CD14-positive monocyte (primary cell): ENCODE results near the gene TOMM20. TPM values are rescaled to one million over a fixed set of nuclear protein-coding genes. Genes with fewer than 3 reads are reported as not detected.

Experiments used
- DNase-seq, 3 donors: peaks; one replicate each; pipeline ENCODE4 v3.0.0-alpha.2; 2011 to 2022
- H2AFZ ChIP-seq: 2 replicates; pipeline ENCODE4 v1.6.0; 2012; ENCODE audit warnings: mild to moderate bottlenecking, low read depth, low read length, inconsistent platforms; ENCODE audit not compliant: insufficient read depth, poor library complexity, severe bottlenecking
- H3K27ac ChIP-seq, 2 donors: 1 replicate in 1 of 2; 2 replicates in 1 of 2; pipeline ENCODE4 v1.5.1; 2012 to 2013; ENCODE audit warnings: low read length in 2 of 2, control low read depth in 1 of 2, inconsistent platforms in 1 of 2, low read depth in 1 of 2, mild to moderate bottlenecking in 1 of 2
- H3K27me3 ChIP-seq, 2 donors: one replicate each; pipeline versions ENCODE4 v1.6.0 to v1.6.1; 2011 to 2013; ENCODE audit warnings: low read length in 2 of 2; ENCODE audit not compliant: control insufficient read depth in 2 of 2, insufficient read depth in 2 of 2
- H3K36me3 ChIP-seq, 2 donors: replicated peaks in 1 of 2; 1 replicate in 1 of 2; 2 replicates in 1 of 2; pipeline versions ENCODE4 v1.5.1 to v1.6.1; 2012 to 2013; ENCODE audit warnings: low read length in 2 of 2, control low read depth in 1 of 2, inconsistent platforms in 1 of 2, mild to moderate bottlenecking in 1 of 2; ENCODE audit not compliant: insufficient read depth in 2 of 2, control insufficient read depth in 1 of 2
- H3K4me1 ChIP-seq, 2 donors: 1 replicate in 1 of 2; 2 replicates in 1 of 2; pipeline versions ENCODE4 v1.5.1 to v1.6.1; 2012 to 2013; ENCODE audit warnings: low read length in 2 of 2, control low read depth in 1 of 2, inconsistent platforms in 1 of 2, mild to moderate bottlenecking in 1 of 2, moderate library complexity in 1 of 2; ENCODE audit not compliant: insufficient read depth in 2 of 2, control insufficient read depth in 1 of 2
- H3K4me2 ChIP-seq: replicated peaks from 2 replicates; pipeline ENCODE3; 2012; ENCODE audit warnings: low read length, moderate library complexity, mild to moderate bottlenecking; ENCODE audit not compliant: poor library complexity, severe bottlenecking; ENCODE audit errors: extremely low read depth
- H3K4me3 ChIP-seq, 3 experiments: fragments of 200-600 bp in 1 of 3; sonication (generic) in 1 of 3; replicated peaks in 1 of 3; 1 replicate in 2 of 3; 2 replicates in 1 of 3; pipeline ENCODE4 v1.5.1; 2011 to 2013; ENCODE audit warnings: low read length in 3 of 3, mild to moderate bottlenecking in 3 of 3, control low read depth in 2 of 3, low read depth in 2 of 3, inconsistent platforms in 1 of 3, moderate library complexity in 1 of 3
- H3K79me2 ChIP-seq: 2 replicates; pipeline ENCODE4 v1.6.0; 2012; ENCODE audit warnings: mild to moderate bottlenecking, control low read depth, inconsistent platforms, low read length, moderate library complexity; ENCODE audit not compliant: insufficient read depth
- H3K9ac ChIP-seq: 2 replicates; pipeline ENCODE4 v1.6.0; 2017; ENCODE audit warnings: low read length, mild to moderate bottlenecking; ENCODE audit not compliant: insufficient read depth, poor library complexity, severe bottlenecking
- H3K9me3 ChIP-seq, 2 donors: replicated peaks in 1 of 2; 1 replicate in 1 of 2; 2 replicates in 1 of 2; pipeline versions ENCODE4 v1.5.1 to v1.6.1; 2012 to 2013; ENCODE audit warnings: low read length in 2 of 2, control low read depth in 1 of 2; ENCODE audit not compliant: control insufficient read depth in 1 of 2, insufficient read depth in 1 of 2
- H4K20me1 ChIP-seq: 2 replicates; pipeline ENCODE4 v1.6.0; 2012; ENCODE audit warnings: mild to moderate bottlenecking, low read length, control low read depth, moderate library complexity; ENCODE audit not compliant: insufficient read depth
- H3K27ac Mint-ChIP-seq, 7 donors: one replicate each; pipeline ENCODE4 v1.8.0; 2020; ENCODE audit warnings: mild to moderate bottlenecking in 7 of 7, mixed read lengths in 7 of 7, moderate library complexity in 6 of 7, inconsistent platforms in 2 of 7
- H3K27me3 Mint-ChIP-seq, 3 donors: one replicate each; pipeline ENCODE4 v1.8.0; 2021 to 2022; ENCODE audit warnings: low read depth in 3 of 3, mild to moderate bottlenecking in 3 of 3, mixed read lengths in 3 of 3, moderate library complexity in 3 of 3, inconsistent platforms in 1 of 3
- H3K36me3 Mint-ChIP-seq, 2 donors: one replicate each; pipeline ENCODE4 v1.8.0; 2020; ENCODE audit warnings: mixed read lengths in 2 of 2, inconsistent platforms in 1 of 2, mild to moderate bottlenecking in 1 of 2
- H3K4me1 Mint-ChIP-seq: one replicate; pipeline ENCODE4 v1.8.0; 2020; ENCODE audit warnings: mild to moderate bottlenecking, mixed read lengths
- H3K4me3 Mint-ChIP-seq, 2 donors: one replicate each; pipeline ENCODE4 v1.8.0; 2020; ENCODE audit warnings: mild to moderate bottlenecking in 2 of 2, mixed read lengths in 2 of 2, moderate library complexity in 1 of 2
- H3K9me3 Mint-ChIP-seq, 7 donors: one replicate each; pipeline ENCODE4 v1.8.0; 2020 to 2022; ENCODE audit warnings: mixed read lengths in 7 of 7, mild to moderate bottlenecking in 6 of 7, moderate library complexity in 6 of 7, inconsistent platforms in 2 of 7
- CTCF ChIP-seq: fragments of 200-600 bp; IDR thresholded peaks from one replicate; pipeline ENCODE4 v1.8.0; 2022; ENCODE audit warnings: antibody characterized with exemption, mild to moderate bottlenecking
- WGBS: methylation state at CpG from one replicate; pipeline ENCODE4 v1.1.5; 2013; ENCODE audit warnings: missing lambda C conversion rate; ENCODE audit not compliant: insufficient coverage; 5-methylcytosine and 5-hydroxymethylcytosine counted together
- intact Hi-C, 2 donors: fragments of 100-400 bp; cut with micrococcal nuclease; formaldehyde crosslinking; loops; one replicate each; pipeline versions ENCODE4 v1.15.0 to v1.15.1; 2023
- polyA plus RNA-seq, 3 donors: library from polyadenylated mRNA; depleted of rRNA in 1 of 3; unstranded in 2 of 3; stranded (reverse) in 1 of 3; fragments of 300-500 nt in 2 of 3; fragments of >200 nt in 1 of 3; fragmentation: Illumina TruSeq in 2 of 3; gene quantifications; 1 replicate in 2 of 3; 2 replicates in 1 of 3; pipeline ENCODE4 v1.2.3, GENCODE V29; 2012 to 2021

The TOMM20 gene
- polyA plus RNA-seq, 3 donors = 26.5 to 34.8 (median 31.5) TPM

- H4K20me1 ChIP-seq = no peaks in the 10 kb centered on the region
- no peak overlapping the region for H2AFZ ChIP-seq
- no peak overlapping the region for H3K4me3 ChIP-seq
- intact Hi-C loops = no loop called here
- H3K36me3 Mint-ChIP-seq = peaks cover 56 to 67% of the 10 kb centered on the region in 2 donors
- no peak for TF ChIP-seq CTCF
- peak overlapping the region in 1 of 7 donors; percentile 61 for H3K27ac Mint-ChIP-seq
- no peak overlapping the region for H3K4me3 Mint-ChIP-seq
- WGBS = 100% methylated on average over 2 of the region's 3 CpGs
- no peak overlapping the region for H3K27ac ChIP-seq
- no peaks in the 10 kb centered on the region for H3K27me3 ChIP-seq
- peaks cover 6% of the 10 kb centered on the region for H3K79me2 ChIP-seq
- no peaks in the 10 kb centered on the region for H3K9me3 Mint-ChIP-seq
- H3K36me3 ChIP-seq = peaks cover 52 to 73% of the 10 kb centered on the region in 2 donors
- no peak overlapping the region for H3K9ac ChIP-seq
- no peak overlapping the region for H3K4me2 ChIP-seq
- H3K9me3 ChIP-seq = no peaks in the 10 kb centered on the region
- H3K4me1 ChIP-seq = peaks cover 6 to 11% of the 10 kb centered on the region in 2 donors
- H3K27me3 Mint-ChIP-seq = no peaks in the 10 kb centered on the region
- peaks cover 3% of the 10 kb centered on the region for H3K4me1 Mint-ChIP-seq
- DNase-seq = no peak
These were observed 4.4 kb upstream of the TOMM20 start for GRCh38 chr1:235133086-235133485.

- H3K9me3 ChIP-seq = no peaks in the 10 kb centered on the region
- peaks cover 17 to 22% of the 10 kb centered on the region in 2 donors for H3K4me1 ChIP-seq
- no peak for TF ChIP-seq CTCF
- H3K9ac ChIP-seq = no peak overlapping the region
- H3K36me3 Mint-ChIP-seq = peaks cover 45 to 56% of the 10 kb centered on the region in 2 donors
- no peak overlapping the region for H3K4me3 Mint-ChIP-seq
- H3K4me3 ChIP-seq = no peak overlapping the region
- intact Hi-C loops = no loop called here
- H3K27me3 ChIP-seq = no peaks in the 10 kb centered on the region
- H2AFZ ChIP-seq = no peak overlapping the region
- WGBS = 63% methylated on average over 2 of the region's 6 CpGs
- H3K9me3 Mint-ChIP-seq = no peaks in the 10 kb centered on the region
- H4K20me1 ChIP-seq = peaks cover 11% of the 10 kb centered on the region
- no peak overlapping the region for H3K4me2 ChIP-seq
- no peak overlapping the region for H3K27ac ChIP-seq
- peak overlapping the region in 2 of 7 donors; percentile 18 to 24 for H3K27ac Mint-ChIP-seq
- peaks cover 41 to 63% of the 10 kb centered on the region in 2 donors for H3K36me3 ChIP-seq
- DNase-seq = no peak
- peaks cover 13% of the 10 kb centered on the region for H3K4me1 Mint-ChIP-seq
- H3K79me2 ChIP-seq = peaks cover 17% of the 10 kb centered on the region
- no peaks in the 10 kb centered on the region for H3K27me3 Mint-ChIP-seq
These were observed 3.3 kb upstream of the TOMM20 start for GRCh38 chr1:235131961-235132360.
